ENCODE results near the gene GDPD5. TPM values are rescaled to one million over a fixed set of nuclear protein-coding genes. Genes with fewer than 3 reads are reported as not detected.

Gene GDPD5
- total RNA-seq, 2 experiments from 2014 or later: 13.3 to 13.5 TPM

GRCh38 chr11:75527938-75528735, 2.4 kb upstream of the GDPD5 start:
- Mint-ChIP-seq H3K4me3 (peak overlapping the region; percentile 7), H3K27ac (no peak overlapping the region), H3K36me3 (ENCODE audit: low read depth) (no peaks in the 10 kb centered on the region), H3K4me1 (ENCODE audit: low read depth) (peaks cover 23% of the 10 kb centered on the region), H3K9me3 (no peaks in the 10 kb centered on the region), H3K27me3 (ENCODE audit: low read depth) (peaks cover 5% of the 10 kb centered on the region)
- intact Hi-C loops (cut with micrococcal nuclease): loop anchor here (10.0 kb wide), 1 partner anchor 383 kb away; no protein-coding TSS in a partner anchor
- no peak for DNase-seq
- CTCF ChIA-PET: interaction anchor here (0.7 to 8.5 kb wide), 5 partner anchors 79 to 248 kb away, joined by 3 to 153 read pairs (median 5); no protein-coding TSS in a partner anchor

GRCh38 chr11:75527130-75527529, 1.4 kb upstream of the GDPD5 start:
- no peak for DNase-seq
- Mint-ChIP-seq H3K36me3 (ENCODE audit: low read depth) (no peaks in the 10 kb centered on the region), H3K27me3 (ENCODE audit: low read depth) (peaks cover 5% of the 10 kb centered on the region), H3K4me3 (peak overlapping the region; percentile 72), H3K9me3 (no peaks in the 10 kb centered on the region), H3K27ac (no peak overlapping the region), H3K4me1 (ENCODE audit: low read depth) (peaks cover 20% of the 10 kb centered on the region)
- intact Hi-C loops (cut with micrococcal nuclease): loop anchor here (10.0 kb wide), 1 partner anchor 382 kb away; no protein-coding TSS in a partner anchor
- CTCF ChIA-PET: interaction anchor here (1.0 to 8.5 kb wide), 3 partner anchors 78 to 138 kb away, joined by 3 to 153 read pairs (median 5); no protein-coding TSS in a partner anchor

- H3K4me1 Mint-ChIP-seq (ENCODE audit: low read depth): peaks cover 19% of the 10 kb centered on the region
- no peaks in the 10 kb centered on the region for H3K36me3 Mint-ChIP-seq (ENCODE audit: low read depth)
- H3K27me3 Mint-ChIP-seq (ENCODE audit: low read depth): peaks cover 5% of the 10 kb centered on the region
- H3K27ac Mint-ChIP-seq: no peak overlapping the region
- no peaks in the 10 kb centered on the region for H3K9me3 Mint-ChIP-seq
- CTCF ChIA-PET: interaction anchor here (1.1 to 1.6 kb wide), 5 partner anchors 8 to 81 kb away, joined by 3 to 9 read pairs (median 4); no protein-coding TSS in a partner anchor
- intact Hi-C loops (cut with micrococcal nuclease): loop anchor here (1.0 to 10.0 kb wide), 2 partner anchors 81 to 381 kb away; no protein-coding TSS in a partner anchor
- DNase-seq: no peak
- H3K4me3 Mint-ChIP-seq: peak overlapping the region; percentile 72
These were observed 426 bp upstream of the GDPD5 start for GRCh38 chr11:75526192-75526541.

GRCh38 chr11:75524665-75525432, 892 bp downstream of the GDPD5 start:
- H3K4me1 Mint-ChIP-seq (ENCODE audit: low read depth): peaks cover 19% of the 10 kb centered on the region
- CTCF ChIA-PET: interaction anchor here (0.8 to 1.6 kb wide), 10 partner anchors 8 to 172 kb away, joined by 3 to 9 read pairs (median 4); no protein-coding TSS in a partner anchor
- no peaks in the 10 kb centered on the region for H3K36me3 Mint-ChIP-seq (ENCODE audit: low read depth)
- H3K9me3 Mint-ChIP-seq: no peaks in the 10 kb centered on the region
- peak overlapping the region; percentile 64 for H3K4me3 Mint-ChIP-seq
- H3K27me3 Mint-ChIP-seq (ENCODE audit: low read depth): peaks cover 5% of the 10 kb centered on the region
- H3K27ac Mint-ChIP-seq: no peak overlapping the region
- intact Hi-C loops (cut with micrococcal nuclease): loop anchor here (2.0 to 10.0 kb wide), 2 partner anchors 32 to 380 kb away; no protein-coding TSS in a partner anchor
- peak; percentile 38 for DNase-seq

GRCh38 chr11:75523811-75524664, 1.7 kb downstream of the GDPD5 start:
- Mint-ChIP-seq H3K9me3 (no peaks in the 10 kb centered on the region), H3K27ac (no peak overlapping the region), H3K4me3 (peak overlapping the region; percentile 64), H3K36me3 (ENCODE audit: low read depth) (no peaks in the 10 kb centered on the region), H3K27me3 (ENCODE audit: low read depth) (peaks cover 5% of the 10 kb centered on the region), H3K4me1 (ENCODE audit: low read depth) (peaks cover 19% of the 10 kb centered on the region)
- intact Hi-C loops (cut with micrococcal nuclease): loop anchor here (2.0 to 10.0 kb wide), 2 partner anchors 31 to 379 kb away; no protein-coding TSS in a partner anchor
- CTCF ChIA-PET: interaction anchor here (0.9 to 1.6 kb wide), 4 partner anchors 9 to 79 kb away, joined by 4 to 7 read pairs (median 4); no protein-coding TSS in a partner anchor
- DNase-seq: no peak

- peaks cover 19% of the 10 kb centered on the region for H3K4me1 Mint-ChIP-seq (ENCODE audit: low read depth)
- intact Hi-C loops (cut with micrococcal nuclease): loop anchor here (10.0 kb wide), 1 partner anchor 378 kb away; no protein-coding TSS in a partner anchor
- no peak overlapping the region for H3K4me3 Mint-ChIP-seq
These were observed 2.6 kb downstream of the GDPD5 start for GRCh38 chr11:75523189-75523588.

GRCh38 chr11:75522286-75523044, 3.3 kb downstream of the GDPD5 start:
- H3K36me3 Mint-ChIP-seq (ENCODE audit: low read depth): no peaks in the 10 kb centered on the region
- no peak for DNase-seq
- intact Hi-C loops (cut with micrococcal nuclease): loop anchor here (10.0 kb wide), 1 partner anchor 378 kb away; no protein-coding TSS in a partner anchor
- CTCF ChIA-PET: interaction anchor here (1.6 to 1.9 kb wide), 3 partner anchors 10 to 78 kb away, joined by 7 to 10 read pairs (median 9); no protein-coding TSS in a partner anchor
- no peak overlapping the region for H3K27ac Mint-ChIP-seq
- peaks cover 19% of the 10 kb centered on the region for H3K4me1 Mint-ChIP-seq (ENCODE audit: low read depth)
- no peaks in the 10 kb centered on the region for H3K9me3 Mint-ChIP-seq
- no peak overlapping the region for H3K4me3 Mint-ChIP-seq
- H3K27me3 Mint-ChIP-seq (ENCODE audit: low read depth): peaks cover 5% of the 10 kb centered on the region

More at GRCh38 chr11:75523189-75523588, 2.6 kb downstream of the GDPD5 start:
- H3K27ac Mint-ChIP-seq: no peak overlapping the region
- CTCF ChIA-PET: interaction anchor here (1.6 to 1.9 kb wide), 3 partner anchors 9 to 79 kb away, joined by 7 to 10 read pairs (median 9); no protein-coding TSS in a partner anchor
- peaks cover 5% of the 10 kb centered on the region for H3K27me3 Mint-ChIP-seq (ENCODE audit: low read depth)
- no peaks in the 10 kb centered on the region for H3K9me3 Mint-ChIP-seq
- DNase-seq: no peak
- no peaks in the 10 kb centered on the region for H3K36me3 Mint-ChIP-seq (ENCODE audit: low read depth)

GRCh38 chr11:75520688-75521087, 5.1 kb downstream of the GDPD5 start:
- Mint-ChIP-seq H3K27me3 (ENCODE audit: low read depth) (peaks cover 5% of the 10 kb centered on the region), H3K9me3 (no peaks in the 10 kb centered on the region), H3K4me3 (no peak overlapping the region), H3K36me3 (ENCODE audit: low read depth) (no peaks in the 10 kb centered on the region), H3K4me1 (ENCODE audit: low read depth) (peaks cover 17% of the 10 kb centered on the region), H3K27ac (no peak overlapping the region)
- CTCF ChIA-PET: interaction anchor here (1.0 to 1.6 kb wide), 2 partner anchors 11 to 132 kb away, joined by 4 to 5 read pairs; no protein-coding TSS in a partner anchor
- intact Hi-C loops (cut with micrococcal nuclease): loop anchor here (10.0 kb wide), 1 partner anchor 376 kb away; no protein-coding TSS in a partner anchor
- no peak for DNase-seq

GRCh38 chr11:75518771-75519653, 6.7 kb downstream of the GDPD5 start:
- no peaks in the 10 kb centered on the region for H3K27me3 Mint-ChIP-seq (ENCODE audit: low read depth)
- CTCF ChIA-PET: interaction anchor here (0.7 to 1.5 kb wide), 3 partner anchors 13 to 44 kb away, joined by 3 to 4 read pairs (median 3); no protein-coding TSS in a partner anchor
- H3K4me3 Mint-ChIP-seq: no peak overlapping the region
- intact Hi-C loops (cut with micrococcal nuclease): no loop called here
- H3K36me3 Mint-ChIP-seq (ENCODE audit: low read depth): no peaks in the 10 kb centered on the region
- no peak overlapping the region for H3K27ac Mint-ChIP-seq
- no peak for DNase-seq
- peaks cover 9% of the 10 kb centered on the region for H3K4me1 Mint-ChIP-seq (ENCODE audit: low read depth)
- no peaks in the 10 kb centered on the region for H3K9me3 Mint-ChIP-seq

GRCh38 chr11:75518204-75518549, 7.6 kb downstream of the GDPD5 start:
- CTCF ChIA-PET: interaction anchor here (0.7 to 1.5 kb wide), 2 partner anchors 14 to 16 kb away, joined by 3 to 4 read pairs; no protein-coding TSS in a partner anchor
- intact Hi-C loops (cut with micrococcal nuclease): no loop called here
- H3K27me3 Mint-ChIP-seq (ENCODE audit: low read depth): no peaks in the 10 kb centered on the region
- no peak overlapping the region for H3K27ac Mint-ChIP-seq
- no peak overlapping the region for H3K4me3 Mint-ChIP-seq
- no peaks in the 10 kb centered on the region for H3K9me3 Mint-ChIP-seq
- no peak for DNase-seq
- peaks cover 2% of the 10 kb centered on the region for H3K4me1 Mint-ChIP-seq (ENCODE audit: low read depth)
- no peaks in the 10 kb centered on the region for H3K36me3 Mint-ChIP-seq (ENCODE audit: low read depth)

All from activated naive CD4-positive, alpha-beta T cell treated with anti-CD3 and anti-CD28 coated beads for 36 hours (primary cell).